Activated naive CD4-positive, alpha-beta T cell treated with anti-CD3 and anti-CD28 coated beads for 36 hours (primary cell): ENCODE measurements around the gene GRIA4. TPM values are rescaled to one million over a fixed set of nuclear protein-coding genes. Genes with fewer than 3 reads are reported as not detected.

Experiments used
- CTCF ChIA-PET: fragments of 350-600 bp; sonication (Branson Sonifier 250); formaldehyde crosslinking; loops from one replicate; lab custom pipeline; 2021; ENCODE audit warnings: antibody characterized with exemption; lab: Charles Lee
- DNase-seq: peaks from one replicate; pipeline ENCODE4 v3.0.0-alpha.2; 2020
- H3K27ac Mint-ChIP-seq: one replicate; pipeline ENCODE4 v1.8.0; 2021; ENCODE audit warnings: mild to moderate bottlenecking, mixed read lengths
- H3K27me3 Mint-ChIP-seq: one replicate; pipeline ENCODE4 v1.8.0; 2021; ENCODE audit warnings: low read depth, mixed read lengths
- H3K36me3 Mint-ChIP-seq: one replicate; pipeline ENCODE4 v1.8.0; 2021; ENCODE audit warnings: low read depth, mixed read lengths
- H3K4me1 Mint-ChIP-seq: one replicate; pipeline ENCODE4 v1.8.0; 2021; ENCODE audit warnings: low read depth, mixed read lengths
- H3K4me3 Mint-ChIP-seq: one replicate; pipeline ENCODE4 v1.8.0; 2021; ENCODE audit warnings: mild to moderate bottlenecking, moderate library complexity, mixed read lengths
- H3K9me3 Mint-ChIP-seq: one replicate; pipeline ENCODE4 v1.8.0; 2021; ENCODE audit warnings: mixed read lengths
- intact Hi-C: fragments of 100-400 bp; cut with micrococcal nuclease; formaldehyde crosslinking; loops from one replicate; pipeline ENCODE4 v1.15.1; 2023
- total RNA-seq, 2 experiments: library from RNA; stranded (reverse); gene quantifications; one replicate each; pipeline ENCODE4 v1.2.3, GENCODE V29; 2021

The GRIA4 gene
- total RNA-seq, 2 experiments from 2014 or later = not detected

DNA sequence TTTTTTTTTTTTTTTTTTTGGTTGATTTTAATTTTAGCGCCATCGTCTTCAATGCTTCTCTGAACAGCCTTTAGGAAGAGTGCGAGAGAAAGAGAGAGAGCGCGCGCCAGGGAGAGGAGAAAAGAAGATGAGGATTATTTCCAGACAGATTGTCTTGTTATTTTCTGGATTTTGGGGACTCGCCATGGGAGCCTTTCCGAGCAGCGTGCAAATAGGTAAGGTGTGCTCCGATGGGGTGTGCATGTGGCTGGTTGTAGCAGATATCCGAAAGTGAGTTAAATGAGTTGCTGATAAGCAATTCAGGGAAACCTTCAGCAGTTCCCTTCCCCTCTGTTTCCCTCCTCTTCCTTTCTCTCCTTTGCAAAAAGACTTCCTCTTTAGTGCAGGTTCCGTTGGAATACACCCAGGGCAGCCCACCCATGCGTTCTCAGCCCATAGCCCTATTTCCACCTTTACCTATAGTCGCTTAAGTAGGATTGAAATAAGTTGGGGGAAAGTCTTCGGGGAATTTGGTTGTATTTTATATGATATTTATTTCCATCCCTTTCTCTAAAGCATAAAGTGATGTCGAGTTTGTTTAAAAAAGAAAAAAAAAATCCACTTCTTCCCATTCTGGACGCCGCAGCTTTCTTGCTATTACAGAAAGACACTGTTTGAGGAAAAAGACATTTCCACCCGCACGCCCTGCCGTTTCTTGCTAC is 1.1 kb downstream of the GRIA4 start:
- H3K27me3 Mint-ChIP-seq = peaks cover 44% of the 10 kb centered on the region
- intact Hi-C loops = no loop called here

DNA sequence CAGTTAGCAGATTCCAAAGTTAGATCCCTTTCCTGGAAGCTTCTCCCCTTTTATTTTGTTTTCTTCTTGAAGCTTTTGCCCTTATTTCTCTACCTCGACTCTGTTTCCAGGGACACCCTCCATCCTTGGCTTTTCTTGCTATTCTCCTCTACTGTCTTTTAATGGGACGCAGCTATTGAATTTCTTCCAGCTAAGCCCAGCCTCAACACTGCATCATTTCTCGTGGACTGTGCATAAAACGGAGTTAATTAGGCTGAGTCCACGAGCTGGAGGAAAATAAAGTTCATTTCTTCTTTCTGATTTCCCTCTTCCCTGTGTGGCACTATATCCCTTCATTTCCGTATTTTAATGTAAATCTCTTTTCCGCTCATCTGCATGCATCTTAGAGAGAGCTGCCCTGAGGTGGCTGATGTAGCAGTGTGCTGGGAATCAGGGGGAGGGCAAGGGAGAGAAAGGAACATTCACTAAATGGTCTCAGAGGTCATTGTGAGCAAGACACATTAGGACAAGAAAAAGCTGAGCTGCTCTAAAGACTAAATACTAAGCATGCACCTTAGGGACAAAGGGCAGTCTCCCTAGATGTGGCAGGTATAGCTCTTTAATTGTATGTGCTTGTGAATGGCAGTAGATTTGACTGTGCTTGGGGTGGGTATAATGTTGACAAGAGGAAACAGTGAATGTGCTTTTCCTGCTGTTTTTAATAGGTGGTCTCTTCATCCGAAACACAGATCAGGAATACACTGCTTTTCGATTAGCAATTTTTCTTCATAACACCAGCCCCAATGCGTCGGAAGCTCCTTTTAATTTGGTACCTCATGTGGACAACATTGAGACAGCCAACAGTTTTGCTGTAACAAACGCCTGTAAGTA is 1.9 kb downstream of the GRIA4 start:
- intact Hi-C loops = no loop called here
- Mint-ChIP-seq H3K27me3 (peaks cover 44% of the 10 kb centered on the region), H3K4me1 (peaks cover 20% of the 10 kb centered on the region), H3K27ac (no peak overlapping the region), H3K36me3 (no peaks in the 10 kb centered on the region), H3K4me3 (no peak overlapping the region), H3K9me3 (no peaks in the 10 kb centered on the region)
- CTCF ChIA-PET = interaction anchor here (0.6 to 0.7 kb wide), 3 partner anchors 11 to 184 kb away, joined by 3 read pairs; no protein-coding TSS in a partner anchor
- no peak for DNase-seq

More for the DNA sequence above, 1.1 kb downstream of the GRIA4 start:
- Mint-ChIP-seq H3K27ac (no peak overlapping the region), H3K4me1 (peaks cover 20% of the 10 kb centered on the region), H3K9me3 (no peaks in the 10 kb centered on the region), H3K36me3 (no peaks in the 10 kb centered on the region), H3K4me3 (peak overlapping the region; percentile 2)
- DNase-seq = no peak
- CTCF ChIA-PET = interaction anchor here (0.6 kb wide), 1 partner anchor 47 kb away, joined by 3 read pairs; no protein-coding TSS in a partner anchor

DNA sequence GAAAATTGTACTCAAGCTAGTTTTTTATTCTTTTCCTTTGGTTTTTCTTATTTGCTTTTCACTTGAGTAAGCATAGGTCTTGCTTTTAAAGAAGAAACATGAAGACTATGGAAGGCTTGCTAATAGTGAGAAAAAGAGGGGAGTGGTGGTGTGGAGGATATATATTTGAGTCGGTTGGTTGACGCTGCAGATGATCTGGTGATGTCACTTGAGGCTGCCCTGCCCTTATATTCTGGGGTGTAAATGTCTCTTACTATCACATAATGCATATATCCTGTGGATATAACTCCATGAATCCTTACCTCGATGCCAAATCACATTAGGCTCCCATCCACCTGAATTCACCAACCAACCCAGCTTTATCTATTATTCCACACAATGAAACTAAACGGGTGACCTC is 2.9 kb downstream of the GRIA4 start:
- peaks cover 40% of the 10 kb centered on the region for H3K27me3 Mint-ChIP-seq
- no peaks in the 10 kb centered on the region for H3K36me3 Mint-ChIP-seq
- no peaks in the 10 kb centered on the region for H3K9me3 Mint-ChIP-seq
- no peak overlapping the region for H3K4me3 Mint-ChIP-seq
- intact Hi-C loops = no loop called here
- no peak for DNase-seq
- CTCF ChIA-PET = no interaction called here
- peaks cover 20% of the 10 kb centered on the region for H3K4me1 Mint-ChIP-seq
- H3K27ac Mint-ChIP-seq = no peak overlapping the region

DNA sequence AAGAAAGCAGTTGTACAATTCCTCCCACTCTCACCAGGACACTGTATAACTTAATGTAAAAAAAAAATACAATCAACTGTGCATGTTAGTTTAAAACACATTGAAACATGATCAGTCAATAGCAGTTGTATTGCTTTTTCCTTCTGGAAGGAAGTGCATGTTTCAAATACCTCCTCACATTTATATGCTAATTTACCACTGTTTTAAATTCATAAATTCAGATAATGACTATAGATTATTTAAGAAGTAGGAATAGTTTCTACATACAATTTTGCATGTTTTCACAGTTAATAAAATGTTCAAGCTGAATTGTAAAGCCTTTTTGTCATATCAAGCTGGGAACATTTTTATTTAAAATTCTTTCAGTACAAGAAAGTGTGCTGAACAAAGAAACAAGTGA is 3.3 kb downstream of the GRIA4 start:
- peaks cover 39% of the 10 kb centered on the region for H3K27me3 Mint-ChIP-seq
- no peaks in the 10 kb centered on the region for H3K9me3 Mint-ChIP-seq
- intact Hi-C loops = no loop called here
- no peaks in the 10 kb centered on the region for H3K36me3 Mint-ChIP-seq
- no peak overlapping the region for H3K27ac Mint-ChIP-seq
- H3K4me3 Mint-ChIP-seq = no peak overlapping the region
- H3K4me1 Mint-ChIP-seq = peaks cover 20% of the 10 kb centered on the region
- no peak for DNase-seq
- CTCF ChIA-PET = interaction anchor here (0.6 kb wide), 1 partner anchor 488 kb away, joined by 3 read pairs; no protein-coding TSS in a partner anchor

DNA sequence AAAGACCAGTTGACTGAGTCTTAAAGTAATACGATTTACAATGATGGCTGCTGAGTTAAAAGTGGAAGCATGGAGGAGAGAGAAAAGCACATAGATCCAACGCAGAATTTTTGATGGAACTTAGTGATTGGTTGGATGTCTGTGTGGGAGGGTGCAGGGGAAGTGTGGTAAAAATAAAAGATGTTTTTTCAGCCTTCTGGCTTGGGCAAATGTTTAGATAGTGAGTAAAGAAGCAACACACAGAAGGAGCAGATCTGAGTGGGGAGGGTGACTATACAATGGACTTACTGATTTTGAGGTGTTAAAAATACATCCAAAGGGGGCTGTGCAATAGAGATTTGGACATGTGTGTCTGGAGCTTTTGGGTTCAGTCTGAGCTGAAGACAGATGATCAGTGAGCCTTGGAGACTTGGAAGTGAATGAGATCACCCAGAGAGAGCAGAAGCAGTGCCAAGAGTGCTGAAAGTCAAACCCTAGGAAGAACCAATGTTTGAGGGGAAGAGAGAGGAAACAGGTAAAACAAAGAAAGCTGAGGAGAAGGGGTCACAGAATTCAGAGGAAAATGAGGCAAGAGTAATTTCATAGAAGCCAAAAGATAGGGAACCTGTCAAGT is 8.6 kb downstream of the GRIA4 start:
- intact Hi-C loops = no loop called here
- Mint-ChIP-seq H3K36me3 (no peaks in the 10 kb centered on the region), H3K27me3 (no peaks in the 10 kb centered on the region), H3K4me3 (no peak overlapping the region), H3K9me3 (no peaks in the 10 kb centered on the region), H3K4me1 (no peaks in the 10 kb centered on the region), H3K27ac (no peak overlapping the region)
- CTCF ChIA-PET = no interaction called here
- no peak for DNase-seq

DNA sequence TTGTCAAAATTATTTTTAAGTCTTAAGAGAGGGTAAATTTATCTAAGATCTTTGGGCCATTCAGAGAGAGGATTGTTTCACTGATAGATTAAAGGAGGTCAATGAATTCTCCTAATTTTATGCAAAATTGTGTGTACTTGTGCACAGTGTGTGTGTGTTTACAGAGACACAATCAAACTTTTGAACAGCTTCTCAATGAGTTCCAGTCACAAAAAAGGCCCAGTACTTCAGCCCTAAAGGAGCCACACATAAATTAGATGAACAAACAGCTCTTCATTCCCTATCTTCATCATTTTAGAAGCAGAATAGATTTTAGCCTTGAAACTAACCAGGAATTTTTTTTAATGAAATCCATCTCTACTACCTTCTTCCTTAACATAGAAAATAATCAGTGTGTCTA is 9.7 kb downstream of the GRIA4 start:
- CTCF ChIA-PET = no interaction called here
- H3K4me3 Mint-ChIP-seq = no peak overlapping the region
- H3K27me3 Mint-ChIP-seq = no peaks in the 10 kb centered on the region
- no peak overlapping the region for H3K27ac Mint-ChIP-seq
- no peaks in the 10 kb centered on the region for H3K36me3 Mint-ChIP-seq
- H3K4me1 Mint-ChIP-seq = no peaks in the 10 kb centered on the region
- H3K9me3 Mint-ChIP-seq = no peaks in the 10 kb centered on the region
- DNase-seq = no peak
- intact Hi-C loops = no loop called here

DNA sequence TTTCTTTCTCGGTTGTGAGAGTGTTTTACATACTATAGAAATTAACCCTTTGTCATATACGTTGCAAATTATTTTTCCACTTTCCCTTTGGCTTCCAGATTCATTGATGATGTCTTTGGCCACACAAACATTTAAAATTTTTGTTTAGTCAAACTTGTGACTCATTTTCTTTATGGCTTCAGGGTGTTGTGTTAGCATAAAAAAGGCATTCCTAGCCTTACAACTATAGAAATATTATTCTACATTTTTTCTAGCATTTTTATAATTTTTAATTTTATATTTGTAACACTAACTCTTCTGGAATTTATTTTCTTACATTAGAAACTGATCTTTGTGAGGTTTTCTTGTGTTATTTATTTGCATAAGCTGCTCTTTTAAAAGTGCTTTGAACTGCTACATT is 12.1 kb downstream of the GRIA4 start:
- Mint-ChIP-seq H3K36me3 (no peaks in the 10 kb centered on the region), H3K4me1 (no peaks in the 10 kb centered on the region), H3K27me3 (no peaks in the 10 kb centered on the region), H3K27ac (no peak overlapping the region), H3K4me3 (no peak overlapping the region), H3K9me3 (no peaks in the 10 kb centered on the region)
- DNase-seq = no peak
- intact Hi-C loops = no loop called here
- CTCF ChIA-PET = interaction anchor here (0.6 kb wide), 1 partner anchor 10 kb away, joined by 3 read pairs; no protein-coding TSS in a partner anchor

DNA sequence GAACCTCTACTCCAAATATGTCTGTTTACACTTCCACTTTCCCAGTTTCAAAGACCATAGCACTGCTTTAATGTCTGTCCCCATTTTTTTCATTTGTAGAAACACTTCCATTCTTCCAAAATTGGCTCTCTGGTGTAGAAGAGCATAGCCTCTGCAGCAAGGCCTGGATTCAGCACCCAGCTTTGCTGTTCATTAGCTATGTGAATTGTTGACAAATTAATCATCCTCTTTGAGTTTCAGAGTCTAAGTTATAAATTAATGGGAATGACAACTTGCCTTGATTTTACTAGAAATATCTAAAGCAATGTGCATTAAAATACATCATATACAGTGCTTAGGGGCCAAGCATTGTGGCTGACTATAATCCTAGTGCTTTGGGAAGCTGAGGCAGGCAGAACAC is 22.4 kb downstream of the GRIA4 start:
- Mint-ChIP-seq H3K9me3 (no peaks in the 10 kb centered on the region), H3K4me3 (no peak overlapping the region), H3K4me1 (no peaks in the 10 kb centered on the region), H3K36me3 (no peaks in the 10 kb centered on the region), H3K27ac (no peak overlapping the region), H3K27me3 (no peaks in the 10 kb centered on the region)
- intact Hi-C loops = no loop called here
- CTCF ChIA-PET = no interaction called here
- DNase-seq = no peak

DNA sequence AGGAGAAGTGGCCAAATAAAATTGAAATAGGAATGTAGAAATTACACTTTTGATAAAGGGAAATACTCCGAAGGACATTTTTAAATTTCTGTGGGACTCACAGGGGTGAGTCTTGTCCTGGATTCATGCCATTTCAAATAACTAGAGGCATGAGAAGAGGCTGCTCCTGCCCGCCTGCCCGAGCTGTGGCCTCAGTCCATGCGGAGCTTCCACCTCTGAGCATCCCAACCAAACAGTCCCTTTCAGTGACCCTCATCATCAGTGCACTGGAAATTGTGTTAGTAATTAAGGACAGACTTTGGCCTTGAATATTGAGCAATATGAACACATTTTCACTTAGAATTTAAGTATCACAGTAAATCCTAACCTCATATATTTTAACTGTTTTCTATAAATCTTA is 25.6 kb downstream of the GRIA4 start:
- CTCF ChIA-PET = no interaction called here
- Mint-ChIP-seq H3K27ac (no peak overlapping the region), H3K27me3 (no peaks in the 10 kb centered on the region), H3K9me3 (no peaks in the 10 kb centered on the region), H3K36me3 (no peaks in the 10 kb centered on the region), H3K4me1 (no peaks in the 10 kb centered on the region), H3K4me3 (no peak overlapping the region)
- no peak for DNase-seq
- intact Hi-C loops = no loop called here

DNA sequence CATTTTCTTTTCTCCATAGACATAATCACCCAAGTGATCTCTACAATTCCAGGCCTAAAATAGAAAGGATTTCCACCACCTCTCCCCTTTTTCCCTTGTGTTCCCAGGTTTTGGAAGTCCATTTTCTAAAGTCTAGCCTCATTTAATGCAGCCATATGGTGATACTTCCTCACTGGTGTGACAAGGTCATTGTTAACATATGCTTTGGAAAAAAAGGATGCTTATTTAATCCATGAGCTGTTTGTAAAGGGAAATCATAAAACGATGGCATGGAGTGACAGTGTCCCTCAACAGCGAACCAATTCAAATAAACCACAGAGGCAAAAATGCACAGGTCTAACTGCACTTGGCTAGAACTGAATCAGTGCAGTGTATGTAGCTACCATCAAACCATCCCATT is 26.6 kb downstream of the GRIA4 start:
- Mint-ChIP-seq H3K4me1 (no peaks in the 10 kb centered on the region), H3K36me3 (no peaks in the 10 kb centered on the region), H3K4me3 (no peak overlapping the region), H3K27ac (no peak overlapping the region), H3K27me3 (no peaks in the 10 kb centered on the region), H3K9me3 (no peaks in the 10 kb centered on the region)
- intact Hi-C loops = no loop called here
- CTCF ChIA-PET = interaction anchor here (0.7 kb wide), 1 partner anchor 108 kb away, joined by 4 read pairs; no protein-coding TSS in a partner anchor
- DNase-seq = no peak

DNA sequence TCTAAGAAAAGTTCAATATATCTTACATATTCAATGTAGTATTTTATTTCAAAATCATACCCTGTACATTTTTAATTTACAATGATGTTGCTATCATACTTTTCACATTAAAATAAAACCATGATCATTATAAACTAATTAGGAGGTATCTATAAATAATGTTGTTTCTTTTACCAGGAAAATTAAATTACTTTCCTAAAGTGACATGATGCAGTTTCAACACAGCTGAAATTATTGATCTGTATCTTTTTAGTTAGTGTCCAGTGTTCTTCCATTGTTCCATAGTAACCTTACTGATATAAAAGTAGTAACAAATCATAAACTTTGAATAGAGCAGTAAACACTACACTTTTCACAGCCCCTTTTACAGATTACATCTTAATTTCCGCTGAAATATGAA is 29.7 kb downstream of the GRIA4 start:
- no peaks in the 10 kb centered on the region for H3K9me3 Mint-ChIP-seq
- H3K4me3 Mint-ChIP-seq = no peak overlapping the region
- intact Hi-C loops = no loop called here
- H3K4me1 Mint-ChIP-seq = no peaks in the 10 kb centered on the region
- no peak overlapping the region for H3K27ac Mint-ChIP-seq
- CTCF ChIA-PET = no interaction called here
- no peaks in the 10 kb centered on the region for H3K36me3 Mint-ChIP-seq
- H3K27me3 Mint-ChIP-seq = no peaks in the 10 kb centered on the region
- no peak for DNase-seq

DNA sequence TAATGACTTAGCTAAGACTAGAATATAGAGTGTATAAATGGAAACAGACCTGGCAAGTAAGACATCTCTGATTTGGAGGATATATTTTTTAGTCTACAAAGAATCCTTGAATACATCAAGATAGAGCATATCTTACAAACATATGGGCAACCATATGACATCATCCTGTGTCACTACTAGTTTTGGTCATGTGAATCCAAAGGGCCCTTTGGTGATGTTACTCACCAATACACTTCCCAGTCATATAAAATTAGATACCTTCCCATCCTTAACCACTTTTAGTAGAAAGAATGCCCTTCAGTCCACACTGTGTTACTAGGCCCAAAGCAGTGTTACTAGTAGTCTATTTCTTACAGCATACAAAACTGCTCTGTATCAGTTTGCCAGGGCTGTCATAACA is 31.6 kb downstream of the GRIA4 start:
- H3K36me3 Mint-ChIP-seq = no peaks in the 10 kb centered on the region
- no peaks in the 10 kb centered on the region for H3K27me3 Mint-ChIP-seq
- intact Hi-C loops = no loop called here
- no peak overlapping the region for H3K4me3 Mint-ChIP-seq
- CTCF ChIA-PET = no interaction called here
- no peaks in the 10 kb centered on the region for H3K9me3 Mint-ChIP-seq
- no peak overlapping the region for H3K27ac Mint-ChIP-seq
- no peak for DNase-seq
- no peaks in the 10 kb centered on the region for H3K4me1 Mint-ChIP-seq
